Measurements from ENCODE around the gene FERMT1.

The FERMT1 gene

DNA sequence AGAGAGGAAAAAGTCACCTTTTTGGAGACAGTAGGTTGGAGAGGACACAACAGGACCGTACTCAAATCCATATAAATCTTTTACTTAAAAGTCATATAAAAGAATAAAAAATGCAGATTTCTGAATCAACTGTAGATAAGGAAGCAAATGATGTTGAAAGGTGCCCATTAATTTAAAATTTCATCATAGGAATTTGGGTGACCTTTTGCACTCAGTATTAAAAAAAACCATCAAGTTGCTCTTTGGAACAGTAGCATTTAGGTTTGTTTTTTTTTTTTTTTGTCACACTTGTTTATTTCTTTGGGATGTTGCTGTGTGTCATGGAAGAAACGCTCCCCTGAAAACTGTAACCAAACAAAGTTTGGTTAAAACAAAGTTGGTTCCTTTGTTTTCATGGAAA, 48.0 kb downstream of the FERMT1 start:
- no peak overlapping the region for H3K4me3 ChIP-seq (ENCODE audit: low read length in 2 of 2)
- no peak overlapping the region for H3K23ac ChIP-seq (ENCODE audit: low read depth, low read length, poor library complexity)
- H3K27me3 ChIP-seq (ENCODE audit: control insufficient read depth in 3 of 3, insufficient read depth in 3 of 3, low read depth in 1 of 3, low read length in 3 of 3): peaks cover 0 to 12% (median 0%) of the 10 kb centered on the region in 3 experiments
- no peak overlapping the region for H2AFZ ChIP-seq (ENCODE audit: low read length)
- H3K9me3 ChIP-seq (replicated peaks in 1 of 2; ENCODE audit: control insufficient read depth in 2 of 2, insufficient read depth in 1 of 2, low read depth in 1 of 2, low read length in 2 of 2): no peaks in the 10 kb centered on the region
- H3K4ac ChIP-seq (ENCODE audit: low read length): no peak overlapping the region
- no peaks in the 10 kb centered on the region for H3K79me1 ChIP-seq (ENCODE audit: low read depth, low read length)
- H4K8ac ChIP-seq (ENCODE audit: low read depth, low read length): no peak overlapping the region
- no peak overlapping the region for H3K27ac ChIP-seq (replicated peaks; ENCODE audit: low read length)
- no peak overlapping the region for H4K91ac ChIP-seq (ENCODE audit: low read depth, low read length, poor library complexity)
- no peak overlapping the region for H3K4me2 ChIP-seq (ENCODE audit: insufficient read depth, low read length, poor library complexity, severe bottlenecking)
- H2BK5ac ChIP-seq (ENCODE audit: low read length): no peak overlapping the region
- no peaks in the 10 kb centered on the region for H3K36me3 ChIP-seq (replicated peaks in 1 of 2; ENCODE audit: control insufficient read depth in 2 of 2, insufficient read depth in 2 of 2, low read length in 2 of 2)
- H2AK5ac ChIP-seq (ENCODE audit: low read depth, low read length): no peak overlapping the region
- no peak overlapping the region for H2BK120ac ChIP-seq (ENCODE audit: low read depth, low read length)
- H3K18ac ChIP-seq (ENCODE audit: low read length): no peak overlapping the region
- WGBS, 2 donors (ENCODE audit: extremely low coverage in 2 of 2, insufficient read length in 2 of 2, insufficient replicate concordance in 1 of 2): no CpG with 5 or more reads among the region's 2 CpGs
- no peak overlapping the region for H2BK12ac ChIP-seq (ENCODE audit: low read length)
- H2BK15ac ChIP-seq (ENCODE audit: low read length): no peak overlapping the region
- DNase-seq (ENCODE audit: low spot score): no peak
- H3K4me1 ChIP-seq (ENCODE audit: control insufficient read depth in 2 of 2, insufficient read depth in 1 of 2, low read depth in 1 of 2, low read length in 2 of 2): no peaks in the 10 kb centered on the region
- no peak overlapping the region for H3K14ac ChIP-seq (ENCODE audit: low read length)
- H3K9ac ChIP-seq (ENCODE audit: low read depth, low read length, poor library complexity): no peak overlapping the region

DNA sequence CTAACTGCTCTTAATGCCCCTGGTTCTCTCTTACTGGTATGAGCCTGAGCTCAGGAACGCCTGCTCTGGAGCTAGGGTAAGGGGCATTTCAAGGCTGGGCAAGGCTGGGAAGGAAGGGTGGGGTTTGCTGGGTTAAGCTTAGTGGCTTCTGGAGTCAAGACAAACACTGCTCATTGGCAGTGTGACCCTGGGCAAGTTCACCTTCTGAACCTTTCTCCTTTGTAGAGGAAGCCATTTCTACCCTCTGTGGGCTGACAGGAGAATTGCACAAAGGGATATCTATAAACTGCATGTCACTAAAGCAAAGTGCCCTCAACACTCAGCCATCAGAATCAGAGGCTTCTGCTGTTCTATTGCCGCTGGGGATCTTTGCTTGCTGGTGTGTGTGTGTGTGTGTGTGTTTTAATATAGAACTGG, 48.7 kb downstream of the FERMT1 start:
- H3K79me1 ChIP-seq (ENCODE audit: low read depth, low read length): no peaks in the 10 kb centered on the region
- H2BK5ac ChIP-seq (ENCODE audit: low read length): no peak overlapping the region
- no peak overlapping the region for H4K8ac ChIP-seq (ENCODE audit: low read depth, low read length)
- H3K4me2 ChIP-seq (ENCODE audit: insufficient read depth, low read length, poor library complexity, severe bottlenecking): no peak overlapping the region
- H2BK15ac ChIP-seq (ENCODE audit: low read length): no peak overlapping the region
- H3K9me3 ChIP-seq (replicated peaks in 1 of 2; ENCODE audit: control insufficient read depth in 2 of 2, insufficient read depth in 1 of 2, low read depth in 1 of 2, low read length in 2 of 2): no peaks in the 10 kb centered on the region
- H3K27me3 ChIP-seq (ENCODE audit: control insufficient read depth in 3 of 3, insufficient read depth in 3 of 3, low read depth in 1 of 3, low read length in 3 of 3): peaks cover 0 to 6% (median 0%) of the 10 kb centered on the region in 3 experiments
- no peak overlapping the region for H3K23ac ChIP-seq (ENCODE audit: low read depth, low read length, poor library complexity)
- WGBS, 2 donors (ENCODE audit: extremely low coverage in 2 of 2, insufficient read length in 2 of 2, insufficient replicate concordance in 1 of 2): no CpG with 5 or more reads among the region's 2 CpGs
- H3K27ac ChIP-seq (replicated peaks; ENCODE audit: low read length): no peak overlapping the region
- H3K18ac ChIP-seq (ENCODE audit: low read length): no peak overlapping the region
- no peak overlapping the region for H4K91ac ChIP-seq (ENCODE audit: low read depth, low read length, poor library complexity)
- no peak overlapping the region for H2AK5ac ChIP-seq (ENCODE audit: low read depth, low read length)
- no peak overlapping the region for H3K4me3 ChIP-seq (ENCODE audit: low read length in 2 of 2)
- no peaks in the 10 kb centered on the region for H3K4me1 ChIP-seq (ENCODE audit: control insufficient read depth in 2 of 2, insufficient read depth in 1 of 2, low read depth in 1 of 2, low read length in 2 of 2)
- peak overlapping the region; percentile 25 for H2AFZ ChIP-seq (ENCODE audit: low read length)
- H2BK12ac ChIP-seq (ENCODE audit: low read length): no peak overlapping the region
- H2BK120ac ChIP-seq (ENCODE audit: low read depth, low read length): no peak overlapping the region
- no peak overlapping the region for H3K9ac ChIP-seq (ENCODE audit: low read depth, low read length, poor library complexity)
- no peak for DNase-seq (ENCODE audit: low spot score)
- H3K4ac ChIP-seq (ENCODE audit: low read length): no peak overlapping the region
- H3K36me3 ChIP-seq (replicated peaks in 1 of 2; ENCODE audit: control insufficient read depth in 2 of 2, insufficient read depth in 2 of 2, low read length in 2 of 2): no peaks in the 10 kb centered on the region
- no peak overlapping the region for H3K14ac ChIP-seq (ENCODE audit: low read length)

DNA sequence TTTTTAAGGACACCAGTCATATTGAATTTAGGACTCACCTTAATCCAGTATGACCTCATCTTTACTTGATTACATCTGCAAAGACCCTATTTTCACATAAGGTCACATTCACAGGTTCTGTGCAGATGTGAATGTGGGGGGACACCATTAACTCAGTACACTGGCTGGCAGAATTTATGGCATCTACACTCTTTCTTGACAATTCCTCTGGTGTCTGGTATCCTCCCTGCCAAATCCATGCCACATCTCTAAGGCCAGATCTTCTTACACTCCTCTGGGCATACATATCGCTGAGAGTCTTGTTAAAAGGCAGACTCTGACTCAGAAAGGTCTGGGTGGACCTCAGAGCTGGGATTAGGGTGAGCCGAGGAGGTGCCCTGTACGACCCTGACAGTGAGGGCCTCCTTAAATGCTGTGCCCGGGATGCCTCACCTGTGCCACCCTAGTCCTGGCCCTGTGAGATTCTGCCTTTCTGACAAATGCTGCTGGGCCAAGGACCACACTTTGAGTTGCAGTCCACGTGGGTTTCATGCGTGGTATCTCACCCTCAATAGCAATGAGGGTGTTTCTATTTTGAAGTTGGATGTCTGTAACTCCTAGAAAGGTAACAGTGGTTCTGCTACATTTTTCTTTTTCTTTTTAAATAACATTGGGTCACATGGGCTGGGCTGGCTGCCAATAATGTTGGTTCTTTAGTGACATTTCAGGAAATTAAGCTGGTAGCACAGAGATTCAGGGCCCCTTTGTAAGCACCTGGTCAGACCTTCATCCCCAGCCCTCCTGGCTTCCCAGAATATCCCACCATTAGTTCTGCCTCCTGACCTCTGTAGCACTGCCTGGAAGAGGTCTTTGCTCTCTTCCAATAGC, 51.8 kb downstream of the FERMT1 start:
- H3K4me3 ChIP-seq (ENCODE audit: low read length in 2 of 2): no peak overlapping the region
- no peaks in the 10 kb centered on the region for H3K36me3 ChIP-seq (replicated peaks in 1 of 2; ENCODE audit: control insufficient read depth in 2 of 2, insufficient read depth in 2 of 2, low read length in 2 of 2)
- H3K9ac ChIP-seq (ENCODE audit: low read depth, low read length, poor library complexity): no peak overlapping the region
- no peak overlapping the region for H3K27ac ChIP-seq (replicated peaks; ENCODE audit: low read length)
- no peak overlapping the region for H2BK12ac ChIP-seq (ENCODE audit: low read length)
- H2BK5ac ChIP-seq (ENCODE audit: low read length): no peak overlapping the region
- no peaks in the 10 kb centered on the region for H3K9me3 ChIP-seq (replicated peaks in 1 of 2; ENCODE audit: control insufficient read depth in 2 of 2, insufficient read depth in 1 of 2, low read depth in 1 of 2, low read length in 2 of 2)
- no peak overlapping the region for H3K14ac ChIP-seq (ENCODE audit: low read length)
- H2BK120ac ChIP-seq (ENCODE audit: low read depth, low read length): no peak overlapping the region
- H2AFZ ChIP-seq (ENCODE audit: low read length): no peak overlapping the region
- H3K27me3 ChIP-seq (ENCODE audit: control insufficient read depth in 3 of 3, insufficient read depth in 3 of 3, low read depth in 1 of 3, low read length in 3 of 3): no peaks in the 10 kb centered on the region
- WGBS, 2 donors (ENCODE audit: extremely low coverage in 2 of 2, insufficient read length in 2 of 2, insufficient replicate concordance in 1 of 2): no CpG with 5 or more reads among the region's 6 CpGs
- DNase-seq (ENCODE audit: low spot score): no peak
- no peak overlapping the region for H3K4ac ChIP-seq (ENCODE audit: low read length)
- no peak overlapping the region for H2BK15ac ChIP-seq (ENCODE audit: low read length)
- no peak overlapping the region for H3K18ac ChIP-seq (ENCODE audit: low read length)
- no peak overlapping the region for H3K23ac ChIP-seq (ENCODE audit: low read depth, low read length, poor library complexity)
- no peak overlapping the region for H4K8ac ChIP-seq (ENCODE audit: low read depth, low read length)
- no peaks in the 10 kb centered on the region for H3K79me1 ChIP-seq (ENCODE audit: low read depth, low read length)
- H3K4me1 ChIP-seq (ENCODE audit: control insufficient read depth in 2 of 2, insufficient read depth in 1 of 2, low read depth in 1 of 2, low read length in 2 of 2): no peaks in the 10 kb centered on the region
- no peak overlapping the region for H3K4me2 ChIP-seq (ENCODE audit: insufficient read depth, low read length, poor library complexity, severe bottlenecking)
- H4K91ac ChIP-seq (ENCODE audit: low read depth, low read length, poor library complexity): no peak overlapping the region
- H2AK5ac ChIP-seq (ENCODE audit: low read depth, low read length): no peak overlapping the region

DNA sequence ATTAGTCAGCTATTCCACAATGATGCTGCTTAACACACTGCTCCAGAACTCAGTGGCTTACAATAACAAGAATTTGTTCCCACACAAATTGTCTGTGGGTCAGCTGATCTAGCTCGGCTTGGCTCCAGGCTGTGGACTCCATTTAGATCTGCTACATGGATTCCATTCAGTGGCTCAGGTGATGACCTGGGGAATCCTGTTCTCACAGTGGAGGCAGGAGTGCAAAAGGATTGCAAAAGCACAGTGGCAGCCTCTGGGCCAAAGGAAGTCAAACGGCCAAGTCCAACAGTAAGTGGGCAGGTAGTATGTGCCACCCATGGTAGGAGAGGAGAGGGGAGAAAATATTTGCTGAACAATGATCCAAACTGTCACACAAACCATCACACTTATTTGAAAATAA, 53.2 kb downstream of the FERMT1 start:
- Histone ChIP-seq H2BK15ac (ENCODE audit: low read length) (no peak overlapping the region), H3K27me3 (ENCODE audit: control insufficient read depth in 3 of 3, insufficient read depth in 3 of 3, low read depth in 1 of 3, low read length in 3 of 3) (no peaks in the 10 kb centered on the region), H3K9me3 (replicated peaks in 1 of 2; ENCODE audit: control insufficient read depth in 2 of 2, insufficient read depth in 1 of 2, low read depth in 1 of 2, low read length in 2 of 2) (no peaks in the 10 kb centered on the region), H2AFZ (ENCODE audit: low read length) (no peak overlapping the region), H4K91ac (ENCODE audit: low read depth, low read length, poor library complexity) (no peak overlapping the region), H3K4me1 (ENCODE audit: control insufficient read depth in 2 of 2, insufficient read depth in 1 of 2, low read depth in 1 of 2, low read length in 2 of 2) (no peaks in the 10 kb centered on the region), H3K14ac (ENCODE audit: low read length) (no peak overlapping the region), H3K79me1 (ENCODE audit: low read depth, low read length) (no peaks in the 10 kb centered on the region), H2BK120ac (ENCODE audit: low read depth, low read length) (no peak overlapping the region), H3K36me3 (replicated peaks in 1 of 2; ENCODE audit: control insufficient read depth in 2 of 2, insufficient read depth in 2 of 2, low read length in 2 of 2) (no peaks in the 10 kb centered on the region), H3K4ac (ENCODE audit: low read length) (no peak overlapping the region), H4K8ac (ENCODE audit: low read depth, low read length) (no peak overlapping the region), H3K18ac (ENCODE audit: low read length) (no peak overlapping the region), H3K4me3 (ENCODE audit: low read length in 2 of 2) (no peak overlapping the region), H2BK12ac (ENCODE audit: low read length) (no peak overlapping the region), H2AK5ac (ENCODE audit: low read depth, low read length) (no peak overlapping the region), H2BK5ac (ENCODE audit: low read length) (no peak overlapping the region), H3K27ac (replicated peaks; ENCODE audit: low read length) (no peak overlapping the region), H3K9ac (ENCODE audit: low read depth, low read length, poor library complexity) (no peak overlapping the region), H3K4me2 (ENCODE audit: insufficient read depth, low read length, poor library complexity, severe bottlenecking) (no peak overlapping the region), H3K23ac (ENCODE audit: low read depth, low read length, poor library complexity) (no peak overlapping the region)
- DNase-seq (ENCODE audit: low spot score): no peak
- WGBS, 2 donors (ENCODE audit: extremely low coverage in 2 of 2, insufficient read length in 2 of 2, insufficient replicate concordance in 1 of 2): no CpG with 5 or more reads among the region's 2 CpGs
